GM12891 (cell line): ENCODE results near the gene GPSM3.
"Not testable (repeated sequence)": the region's sequence is repeated elsewhere in the genome, so short reads cannot be mapped to it uniquely, and the experiment has no call there.

ENCODE experiments used
- DNase-seq: peaks from one replicate; pipeline ENCODE4 v3.0.0; 2011; ENCODE audit warnings: low spot score; ENCODE audit not compliant: insufficient read length
- FAIRE-seq: peaks from 2 replicates; lab custom pipeline; 2011; peaks lifted over from hg19 to GRCh38; lab: Jason Lieb, UNC
- PAX5 ChIP-seq: IDR thresholded peaks from 2 replicates; pipeline ENCODE4 v1.6.1; 2011; ENCODE audit warnings: low read length, moderate library complexity, mild to moderate bottlenecking; ENCODE audit not compliant: insufficient read depth, severe bottlenecking
- POLR2A ChIP-seq: IDR thresholded peaks from 2 replicates; pipeline ENCODE4 v1.6.1; 2011; ENCODE audit warnings: low read depth, low read length, control low read depth
- POLR2AphosphoS5 ChIP-seq: IDR thresholded peaks from 2 replicates; pipeline ENCODE4 v1.6.1; 2011; ENCODE audit warnings: low read depth, low read length, control low read depth
- POU2F2 ChIP-seq: IDR thresholded peaks from 2 replicates; pipeline ENCODE4 v1.6.1; 2011; ENCODE audit warnings: low read depth, mild to moderate bottlenecking, control low read depth, low read length, moderate library complexity
- SPI1 ChIP-seq: IDR thresholded peaks from 2 replicates; pipeline ENCODE4 v1.6.1; 2011; ENCODE audit warnings: low read depth, low read length, control low read depth
- TAF1 ChIP-seq: IDR thresholded peaks from 2 replicates; pipeline ENCODE4 v1.6.1; 2011; ENCODE audit warnings: low read depth, low read length, control low read depth

The GPSM3 gene

GRCh38 chr6:32151863-32152768 lies 40.3 kb downstream of the GPSM3 start, which contains the start of gene PRRT1:
TSS of gene PRRT1 (minus strand) at chr6:32151939. CDS start at chr6:32151827, 112 bp downstream.
- FAIRE-seq, result no peak
- DNase-seq, result no peak
- TF ChIP-seq POLR2A (no peak), SPI1 (0 out of 2 replicates have a peak, but pooled peaks have one; percentile 24), POLR2AphosphoS5 (no peak), TAF1 (no peak)

GRCh38 chr6:32151181-32151862 lies 41.1 kb downstream of the GPSM3 start:
- TF ChIP-seq PAX5, result no peak
- no peak for TF ChIP-seq POLR2AphosphoS5
- TF ChIP-seq SPI1, result no peak
- TF ChIP-seq TAF1, result no peak
- TF ChIP-seq POU2F2, result no peak
- no peak for TF ChIP-seq POLR2A
- no peak for FAIRE-seq
- DNase-seq, result no peak

GRCh38 chr6:32149932-32150870 lies 42.2 kb downstream of the GPSM3 start:
- FAIRE-seq (no peak), DNase-seq (no peak)
- no peak for TF ChIP-seq SPI1
- no peak for TF ChIP-seq TAF1
- TF ChIP-seq POLR2A, result no peak
- TF ChIP-seq POU2F2, result no peak
- no peak for TF ChIP-seq PAX5
- no peak for TF ChIP-seq POLR2AphosphoS5

GRCh38 chr6:32149092-32149755 lies 43.2 kb downstream of the GPSM3 start:
- DNase-seq (no peak), FAIRE-seq (no peak)
- no peak for TF ChIP-seq PAX5
- no peak for TF ChIP-seq TAF1
- TF ChIP-seq POU2F2, result no peak
- TF ChIP-seq POLR2AphosphoS5, result no peak
- TF ChIP-seq POLR2A, result no peak
- TF ChIP-seq SPI1, result no peak

GRCh38 chr6:32148289-32149091 lies 44.0 kb downstream of the GPSM3 start:
- DNase-seq (no peak), FAIRE-seq (no peak)

GRCh38 chr6:32147401-32148132 lies 44.9 kb downstream of the GPSM3 start:
- DNase-seq, result no peak
- no peak for FAIRE-seq
- no peak for TF ChIP-seq POLR2AphosphoS5
- TF ChIP-seq SPI1, result no peak
- no peak for TF ChIP-seq PAX5
- TF ChIP-seq TAF1, result no peak
- TF ChIP-seq POU2F2, result no peak
- TF ChIP-seq POLR2A, result no peak

More at GRCh38 chr6:32148289-32149091, 44.0 kb downstream of the GPSM3 start:
- TF ChIP-seq PAX5 (no peak), POLR2A (no peak), POLR2AphosphoS5 (no peak), POU2F2 (no peak), TAF1 (no peak), SPI1 (no peak)

- TF ChIP-seq POLR2AphosphoS5 (no peak), SPI1 (no peak), POU2F2 (no peak), TAF1 (no peak), PAX5 (no peak), POLR2A (no peak)
- no peak for DNase-seq
- FAIRE-seq, result no peak
Measured at GRCh38 chr6:32146687-32147086, 45.8 kb downstream of the GPSM3 start.

GRCh38 chr6:32146287-32146686 lies 46.2 kb downstream of the GPSM3 start:
- TF ChIP-seq PAX5 (no peak), POLR2A (no peak), TAF1 (no peak)
- FAIRE-seq (no peak), DNase-seq (no peak)

GRCh38 chr6:32144238-32144637 lies 48.2 kb downstream of the GPSM3 start:
- not testable (repeated sequence) for FAIRE-seq, DNase-seq
